ENCODE data around the gene NFE2L2.

DNA sequence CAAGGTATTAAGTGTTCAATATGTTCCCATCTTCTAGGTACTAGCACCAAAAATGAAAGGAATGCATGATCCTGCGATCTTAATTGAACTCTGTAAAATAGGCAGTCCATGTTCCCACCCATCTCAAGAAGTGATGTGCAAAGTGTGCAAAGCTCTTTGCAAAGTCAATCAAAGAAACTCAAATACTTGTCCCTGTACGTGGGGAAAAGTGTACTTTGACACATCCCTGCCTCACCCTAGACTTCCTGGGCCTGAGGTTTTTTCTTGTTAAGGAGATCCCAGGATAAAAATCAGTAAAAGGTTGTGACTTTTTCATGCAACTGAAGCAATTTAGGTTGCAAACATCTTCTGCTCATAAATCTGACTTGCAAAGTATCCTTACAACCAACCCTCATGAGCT, 26.6 kb downstream of the NFE2L2 start:
- TF ChIP-seq, protein P1, sequence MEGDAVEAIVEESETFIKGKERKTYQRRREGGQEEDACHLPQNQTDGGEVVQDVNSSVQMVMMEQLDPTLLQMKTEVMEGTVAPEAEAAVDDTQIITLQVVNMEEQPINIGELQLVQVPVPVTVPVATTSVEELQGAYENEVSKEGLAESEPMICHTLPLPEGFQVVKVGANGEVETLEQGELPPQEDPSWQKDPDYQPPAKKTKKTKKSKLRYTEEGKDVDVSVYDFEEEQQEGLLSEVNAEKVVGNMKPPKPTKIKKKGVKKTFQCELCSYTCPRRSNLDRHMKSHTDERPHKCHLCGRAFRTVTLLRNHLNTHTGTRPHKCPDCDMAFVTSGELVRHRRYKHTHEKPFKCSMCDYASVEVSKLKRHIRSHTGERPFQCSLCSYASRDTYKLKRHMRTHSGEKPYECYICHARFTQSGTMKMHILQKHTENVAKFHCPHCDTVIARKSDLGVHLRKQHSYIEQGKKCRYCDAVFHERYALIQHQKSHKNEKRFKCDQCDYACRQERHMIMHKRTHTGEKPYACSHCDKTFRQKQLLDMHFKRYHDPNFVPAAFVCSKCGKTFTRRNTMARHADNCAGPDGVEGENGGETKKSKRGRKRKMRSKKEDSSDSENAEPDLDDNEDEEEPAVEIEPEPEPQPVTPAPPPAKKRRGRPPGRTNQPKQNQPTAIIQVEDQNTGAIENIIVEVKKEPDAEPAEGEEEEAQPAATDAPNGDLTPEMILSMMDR (IDR thresholded peaks at IDR 0.05; ENCODE audit: low read length): no peak
- TF ChIP-seq EZH2 (optimal IDR thresholded peaks at IDR 0.05; ENCODE audit: low read depth, low read length): no peak
- no peak for TF ChIP-seq EZH2phosphoT487 (IDR thresholded peaks at IDR 0.05; ENCODE audit: low read length)

Measured in MM.1S (cell line).